ENCODE data around the gene CTDSPL2.

The CTDSPL2 gene

DNA sequence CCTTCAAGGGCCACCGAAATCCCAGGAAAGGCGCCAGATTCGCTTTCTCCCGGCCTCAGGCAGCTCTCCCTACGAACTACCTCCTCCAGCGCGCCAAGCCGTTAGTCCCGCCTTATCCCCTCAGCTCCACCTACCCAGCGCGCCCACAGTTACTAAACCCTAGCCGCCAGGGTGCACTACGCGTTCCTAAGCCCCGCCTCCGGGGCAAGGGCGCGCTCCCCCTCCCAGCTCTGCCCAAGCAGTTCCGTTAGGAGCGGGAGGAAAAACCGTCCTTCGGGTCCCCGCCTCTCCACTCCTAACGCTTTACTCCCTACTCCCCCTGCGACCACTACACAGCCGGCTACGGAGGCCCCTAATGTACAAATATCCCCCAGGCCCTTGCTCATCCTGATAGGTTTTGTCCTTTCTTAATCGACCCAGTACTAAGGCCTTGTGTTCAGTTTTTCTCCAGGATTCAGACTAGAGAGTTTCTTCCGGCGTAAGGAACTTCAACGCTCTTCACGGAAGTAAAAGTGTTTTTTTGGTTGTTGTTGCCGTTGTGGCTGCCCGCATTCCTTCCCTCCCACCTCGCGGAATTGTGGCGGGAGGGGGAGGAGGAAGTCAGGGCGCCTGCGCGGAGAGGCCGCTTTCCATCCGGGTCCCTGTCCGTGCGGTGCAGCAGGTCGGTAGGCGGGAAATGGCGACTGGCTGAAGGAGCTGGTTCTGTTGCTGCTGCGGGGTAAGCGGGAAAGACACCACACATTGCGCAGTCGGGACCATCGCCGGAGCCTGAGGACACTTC is at the start of gene CTDSPL2:
Gene CTDSPL2 (plus strand): TSS at position 655 of the 781 bp plus-strand sequence. CDS start 31,386 bp downstream, outside the sequence.
- peak; percentile 94 for DNase-seq (ENCODE audit: extremely low spot score)
- CTCF ChIA-PET: interaction anchor here (0.6 to 1.6 kb wide), 11 partner anchors 9 to 119 kb away, joined by 3 to 8 read pairs (median 3); no protein-coding TSS in a partner anchor
- peak; percentile 29 for TF ChIP-seq CTCF (IDR thresholded peaks at IDR 0.05; ENCODE audit: control extremely low read depth, extremely low read depth, low read depth, missing control alignments)
- POLR2A ChIA-PET: interaction anchor here (0.6 to 1.2 kb wide), 4 partner anchors 16 to 101 kb away, joined by 3 to 7 read pairs (median 5); no protein-coding TSS in a partner anchor

- no peak for DNase-seq (ENCODE audit: extremely low spot score)
- TF ChIP-seq CTCF (IDR thresholded peaks at IDR 0.05; ENCODE audit: control extremely low read depth, extremely low read depth, low read depth, missing control alignments): no peak
- CTCF ChIA-PET: no interaction called here
- POLR2A ChIA-PET: no interaction called here
These were observed 46.2 kb upstream of the CTDSPL2 start for GRCh38 chr15:44381236-44381635.

GRCh38 chr15:44385344-44385942 is 42.0 kb upstream of the CTDSPL2 start:
- TF ChIP-seq CTCF (IDR thresholded peaks at IDR 0.05; ENCODE audit: control extremely low read depth, extremely low read depth, low read depth, missing control alignments): no peak
- ChIA-PET POLR2A (interaction anchor here (0.7 kb wide), 1 partner anchor 9 kb away, joined by 5 read pairs; no protein-coding TSS in a partner anchor), CTCF (interaction anchor here (0.9 to 2.6 kb wide), 3 partner anchors 11 to 15 kb away, joined by 3 to 9 read pairs (median 3); no protein-coding TSS in a partner anchor)
- DNase-seq (ENCODE audit: extremely low spot score): peak; percentile 23

- POLR2A ChIA-PET: interaction anchor here (0.6 kb wide), 1 partner anchor 9 kb away, joined by 5 read pairs; no protein-coding TSS in a partner anchor
- DNase-seq (ENCODE audit: extremely low spot score): no peak
- CTCF ChIA-PET: interaction anchor here (1.2 to 1.6 kb wide), 2 partner anchors 10 to 17 kb away, joined by 3 read pairs; no protein-coding TSS in a partner anchor
- TF ChIP-seq CTCF (IDR thresholded peaks at IDR 0.05; ENCODE audit: control extremely low read depth, extremely low read depth, low read depth, missing control alignments): no peak
These were observed 33.4 kb upstream of the CTDSPL2 start for GRCh38 chr15:44394062-44394461.

DNA sequence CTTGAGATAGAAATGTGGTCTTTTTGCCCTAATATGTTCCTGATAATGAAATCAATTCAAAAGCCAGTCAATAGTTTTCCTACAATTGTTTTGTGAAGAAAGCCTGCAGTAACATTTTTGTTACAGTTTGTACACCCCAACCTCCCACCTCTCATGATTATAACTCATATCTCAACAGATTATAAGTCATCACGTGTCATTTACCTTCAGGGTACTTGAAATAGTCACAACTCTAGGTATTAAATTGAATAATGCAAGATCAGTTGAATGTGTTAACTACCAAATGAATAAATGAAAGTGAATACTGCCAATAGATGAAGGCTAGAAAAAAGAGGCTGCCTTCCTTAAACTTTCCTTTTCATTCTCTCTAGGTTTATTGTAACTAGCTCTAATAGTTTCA is 32.9 kb upstream of the CTDSPL2 start:
- ChIA-PET POLR2A (interaction anchor here (0.6 kb wide), 1 partner anchor 10 kb away, joined by 5 read pairs; no protein-coding TSS in a partner anchor), CTCF (interaction anchor here (1.6 kb wide), 1 partner anchor 17 kb away, joined by 3 read pairs; no protein-coding TSS in a partner anchor)
- no peak for TF ChIP-seq CTCF (IDR thresholded peaks at IDR 0.05; ENCODE audit: control extremely low read depth, extremely low read depth, low read depth, missing control alignments)
- DNase-seq (ENCODE audit: extremely low spot score): no peak

- ChIA-PET POLR2A (no interaction called here), CTCF (interaction anchor here (1.0 to 1.2 kb wide), 2 partner anchors 12 to 70 kb away, joined by 3 read pairs; no protein-coding TSS in a partner anchor)
These were observed 29.6 kb upstream of the CTDSPL2 start for GRCh38 chr15:44397869-44398268.

More at GRCh38 chr15:44397869-44398268, 29.6 kb upstream of the CTDSPL2 start:
- DNase-seq (ENCODE audit: extremely low spot score): no peak
- no peak for TF ChIP-seq CTCF (IDR thresholded peaks at IDR 0.05; ENCODE audit: control extremely low read depth, extremely low read depth, low read depth, missing control alignments)

Measured in GM10248 (cell line).